Keratinocyte (primary cell): ENCODE results near the gene LTBP3. TPM values are rescaled to one million over a fixed set of nuclear protein-coding genes. Genes with fewer than 3 reads are reported as not detected.
"Not testable (repeated sequence)": the region's sequence is repeated elsewhere in the genome, so short reads cannot be mapped to it uniquely, and the experiment has no call there.

Experiments
- DNase-seq: peaks from one replicate; pipeline ENCODE4 v3.0.0-alpha.2; 2011; ENCODE audit warnings: low read depth, missing footprints, low spot score
- FAIRE-seq: peaks from 2 replicates; lab custom pipeline; 2011; peaks lifted over from hg19 to GRCh38; lab: Jason Lieb, UNC
- H2AFZ ChIP-seq: 2 replicates; pipeline ENCODE4 v1.6.0; 2012; ENCODE audit warnings: low read length, control low read depth, inconsistent platforms; ENCODE audit not compliant: control insufficient read depth
- H3K27ac ChIP-seq: 2 replicates; pipeline ENCODE4 v1.5.1; 2011; ENCODE audit warnings: low read length; ENCODE audit not compliant: control insufficient read depth, insufficient read depth
- H3K27me3 ChIP-seq: 3 replicates; pipeline ENCODE4 v1.6.0; 2011; ENCODE audit warnings: low read length; ENCODE audit not compliant: control insufficient read depth, insufficient read depth; ENCODE audit errors: extremely low read depth
- H3K36me3 ChIP-seq, 2 experiments: 2 replicates in 1 of 2; 3 replicates in 1 of 2; pipeline ENCODE4 v1.5.1; 2011; ENCODE audit warnings: low read length in 2 of 2, mild to moderate bottlenecking in 1 of 2; ENCODE audit not compliant: control insufficient read depth in 2 of 2, insufficient read depth in 2 of 2; ENCODE audit errors: extremely low read depth in 1 of 2
- H3K4me1 ChIP-seq: 3 replicates; pipeline ENCODE4 v1.5.1; 2011; ENCODE audit warnings: low read length; ENCODE audit not compliant: control insufficient read depth, insufficient read depth; ENCODE audit errors: extremely low read depth
- H3K4me2 ChIP-seq: 3 replicates; pipeline ENCODE4 v1.6.0; 2011; ENCODE audit warnings: low read depth, low read length; ENCODE audit not compliant: control insufficient read depth, insufficient read depth; ENCODE audit errors: extremely low read depth
- H3K4me3 ChIP-seq, 3 experiments: fragments of 200-600 bp in 1 of 3; sonication (generic) in 1 of 3; 2 replicates in 2 of 3; 3 replicates in 1 of 3; pipeline ENCODE4 v1.5.1; 2011 to 2016; ENCODE audit warnings: low read length in 3 of 3, mild to moderate bottlenecking in 3 of 3, control low read depth in 2 of 3, inconsistent platforms in 1 of 3, low read depth in 1 of 3, mixed read lengths in 1 of 3, mixed run types in 1 of 3, moderate library complexity in 1 of 3; ENCODE audit not compliant: control insufficient read depth in 2 of 3, insufficient read depth in 2 of 3; ENCODE audit errors: extremely low read depth in 1 of 3
- H3K79me2 ChIP-seq: 2 replicates; pipeline ENCODE4 v1.6.0; 2012; ENCODE audit warnings: low read length; ENCODE audit not compliant: control insufficient read depth, insufficient read depth
- H3K9ac ChIP-seq: 3 replicates; pipeline ENCODE4 v1.6.0; 2011; ENCODE audit warnings: low read length; ENCODE audit not compliant: control insufficient read depth, insufficient read depth; ENCODE audit errors: extremely low read depth
- H3K9me1 ChIP-seq: 3 replicates; pipeline ENCODE4 v1.6.0; 2011; ENCODE audit warnings: low read length; ENCODE audit not compliant: control insufficient read depth, insufficient read depth; ENCODE audit errors: extremely low read depth
- H3K9me3 ChIP-seq: 2 replicates; pipeline ENCODE4 v1.5.1; 2012; ENCODE audit warnings: low read depth, low read length; ENCODE audit not compliant: control insufficient read depth
- H4K20me1 ChIP-seq: 3 replicates; pipeline ENCODE4 v1.6.0; 2011; ENCODE audit warnings: low read length; ENCODE audit not compliant: control insufficient read depth, insufficient read depth; ENCODE audit errors: extremely low read depth
- EZH2 ChIP-seq: IDR thresholded peaks from one replicate; pipeline ENCODE4 v1.6.1; 2012; ENCODE audit warnings: inconsistent platforms, mild to moderate bottlenecking, low read length, moderate library complexity
- dilution Hi-C: fragments of 300-500 bp; cut with MboI; formaldehyde crosslinking; loops from one replicate; pipeline ENCODE4 v1.7.0; 2020; ENCODE audit warnings: low sequenced_read_pairs; ENCODE audit not compliant: extremely low pct_ligation_motif_present
- polyA plus RNA-seq, 5 experiments: library from polyadenylated mRNA; depleted of rRNA in 3 of 5; stranded (reverse) in 3 of 5; stranded (forward) in 1 of 5; unstranded in 1 of 5; fragments of >200 nt; gene quantifications; 1 replicate in 1 of 5; 2 replicates in 3 of 5; 3 replicates in 1 of 5; pipeline versions ENCODE4 v1.2.1 to v1.2.3, GENCODE V29; 2011 to 2012; ENCODE audit warnings: missing spikeins in 2 of 5, low read depth in 1 of 5, low replicate concordance in 1 of 5
- TF ChIP-seq, protein P1 (sequence below), 3 experiments: IDR thresholded peaks in 1 of 3; conservative IDR thresholded peaks in 1 of 3; optimal IDR thresholded peaks in 1 of 3; 2 replicates in 2 of 3; 3 replicates in 1 of 3; pipeline versions ENCODE3 to v1.5.1; 2011; ENCODE audit warnings: low read length in 3 of 3, mild to moderate bottlenecking in 3 of 3, moderate library complexity in 2 of 3, control low read depth in 1 of 3, inconsistent platforms in 1 of 3; ENCODE audit not compliant: insufficient read depth in 2 of 3; ENCODE audit errors: extremely low read depth in 1 of 3

The LTBP3 gene
- polyA plus RNA-seq, 1 donor (not counting 4 experiments of a cell fraction or from before 2014, with no cell fraction given), result 9.1 TPM

DNA sequence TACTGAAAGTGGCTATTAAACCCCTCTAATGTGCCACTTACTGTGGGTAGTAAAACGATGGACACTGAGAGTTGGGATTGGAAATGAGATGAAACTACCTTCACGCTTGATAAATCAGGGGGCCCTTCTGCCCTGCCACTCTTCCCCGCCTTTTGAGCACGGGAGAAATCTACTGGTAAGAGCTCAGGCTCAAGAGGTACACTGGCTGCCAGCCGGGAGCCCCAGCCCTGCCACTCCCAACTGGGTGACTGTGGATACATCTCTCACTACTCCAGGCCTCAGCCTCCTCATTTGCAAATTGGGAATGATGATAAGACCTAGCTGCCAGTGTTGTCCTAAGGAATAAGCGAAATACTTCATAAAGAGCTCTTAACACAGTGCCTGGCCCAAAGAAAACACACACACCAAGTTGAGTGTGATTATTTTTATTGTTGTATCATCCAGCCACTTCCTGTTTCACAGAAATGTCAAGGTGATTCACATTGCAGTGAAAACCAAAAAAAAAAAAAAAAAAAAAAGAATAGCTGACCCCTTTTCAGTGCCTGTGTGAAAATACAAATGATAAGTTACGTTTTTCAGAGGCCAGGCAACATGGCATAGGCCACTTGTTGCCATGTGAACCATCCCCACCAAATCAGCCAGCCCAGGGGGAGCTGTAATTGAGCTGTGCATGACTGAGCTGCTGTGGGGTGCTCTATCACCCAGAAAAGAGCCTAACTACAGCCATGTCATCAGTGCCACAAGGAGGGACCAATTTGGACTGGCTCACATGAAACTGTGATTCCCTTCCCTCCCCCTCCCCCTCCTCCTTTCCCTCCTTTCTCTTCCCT lies 7.7 kb upstream of the LTBP3 start:
- TF ChIP-seq, protein P1, sequence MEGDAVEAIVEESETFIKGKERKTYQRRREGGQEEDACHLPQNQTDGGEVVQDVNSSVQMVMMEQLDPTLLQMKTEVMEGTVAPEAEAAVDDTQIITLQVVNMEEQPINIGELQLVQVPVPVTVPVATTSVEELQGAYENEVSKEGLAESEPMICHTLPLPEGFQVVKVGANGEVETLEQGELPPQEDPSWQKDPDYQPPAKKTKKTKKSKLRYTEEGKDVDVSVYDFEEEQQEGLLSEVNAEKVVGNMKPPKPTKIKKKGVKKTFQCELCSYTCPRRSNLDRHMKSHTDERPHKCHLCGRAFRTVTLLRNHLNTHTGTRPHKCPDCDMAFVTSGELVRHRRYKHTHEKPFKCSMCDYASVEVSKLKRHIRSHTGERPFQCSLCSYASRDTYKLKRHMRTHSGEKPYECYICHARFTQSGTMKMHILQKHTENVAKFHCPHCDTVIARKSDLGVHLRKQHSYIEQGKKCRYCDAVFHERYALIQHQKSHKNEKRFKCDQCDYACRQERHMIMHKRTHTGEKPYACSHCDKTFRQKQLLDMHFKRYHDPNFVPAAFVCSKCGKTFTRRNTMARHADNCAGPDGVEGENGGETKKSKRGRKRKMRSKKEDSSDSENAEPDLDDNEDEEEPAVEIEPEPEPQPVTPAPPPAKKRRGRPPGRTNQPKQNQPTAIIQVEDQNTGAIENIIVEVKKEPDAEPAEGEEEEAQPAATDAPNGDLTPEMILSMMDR (optimal IDR thresholded peaks at IDR 0.05 in 1 of 3, IDR thresholded peaks at IDR 0.05 in 1 of 3, conservative IDR thresholded peaks at IDR 0.05 in 1 of 3; ENCODE audit: extremely low read depth in 1 of 3, insufficient read depth in 2 of 3, low read length in 3 of 3), result no peak
- TF ChIP-seq EZH2, result no peak
- Histone ChIP-seq H3K9me1 (no peaks in the 10 kb centered on the region), H3K79me2 (peaks cover 29% of the 10 kb centered on the region), H2AFZ (no peak overlapping the region), H3K9me3 (no peaks in the 10 kb centered on the region), H3K27ac (peak overlapping the region; percentile 31), H3K9ac (no peak overlapping the region), H3K4me2 (peak overlapping the region; percentile 32), H3K27me3 (no peaks in the 10 kb centered on the region), H3K4me1 (peaks cover 27% of the 10 kb centered on the region), H3K36me3 (peaks cover 0 to 2% of the 10 kb centered on the region in 2 experiments), H4K20me1 (no peaks in the 10 kb centered on the region), H3K4me3 (no peak overlapping the region)
- dilution Hi-C loops, result no loop called here
- no peak for DNase-seq
- no peak for FAIRE-seq

DNA sequence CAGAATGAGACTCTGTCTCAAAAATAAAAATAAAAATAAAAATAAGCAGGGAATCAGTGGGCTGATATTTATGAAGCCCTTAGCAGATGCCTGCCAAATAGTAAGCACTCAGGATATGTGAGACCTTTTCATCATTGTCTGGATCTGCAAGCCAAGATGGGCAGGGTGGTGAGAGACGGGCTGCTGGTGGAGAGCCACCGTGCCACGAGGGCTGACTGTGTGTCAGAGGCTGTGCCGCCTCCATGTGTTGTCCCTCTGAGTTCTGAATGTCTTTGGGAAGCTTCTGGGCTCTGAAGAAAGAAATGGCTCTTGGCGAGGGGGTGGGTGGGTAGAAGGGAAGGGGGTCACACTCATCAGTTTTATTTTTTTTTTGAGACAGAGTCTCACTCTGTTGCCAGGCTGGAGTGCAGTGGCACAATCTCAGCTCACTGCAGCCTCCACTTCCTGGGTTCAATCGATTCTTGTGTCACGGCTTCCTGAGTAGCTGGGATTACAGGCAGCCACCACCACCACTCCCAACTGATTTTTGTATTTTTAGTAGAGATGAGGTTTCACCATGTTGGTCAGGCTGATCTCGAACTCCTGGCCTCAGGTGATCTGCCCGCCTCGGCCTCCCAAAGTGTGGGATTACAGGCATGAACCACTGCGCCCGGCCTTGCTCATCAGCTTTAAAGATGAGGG lies 6.9 kb upstream of the LTBP3 start:
- H3K27me3 ChIP-seq, H2AFZ ChIP-seq, H3K4me3 ChIP-seq, H3K27ac ChIP-seq, DNase-seq, H3K4me2 ChIP-seq, H3K9me3 ChIP-seq, H4K20me1 ChIP-seq, dilution Hi-C loops, H3K9ac ChIP-seq, FAIRE-seq, H3K9me1 ChIP-seq, H3K36me3 ChIP-seq: not testable (repeated sequence)
- Histone ChIP-seq H3K4me1 (peaks cover 35% of the 10 kb centered on the region), H3K79me2 (peaks cover 23% of the 10 kb centered on the region)
